Activated CD4-positive, alpha-beta T cell treated with anti-CD3 and anti-CD28 coated beads, Interleukin-2, amount 10 ng/mL, durations not matched to agents 24 days and 14 days (primary cell): Measurements from ENCODE around the gene SLC41A1. TPM values are rescaled to one million over a fixed set of nuclear protein-coding genes. Genes with fewer than 3 reads are reported as not detected.
"Not testable (repeated sequence)": the region's sequence is repeated elsewhere in the genome, so short reads cannot be mapped to it uniquely, and the experiment has no call there.

Experiments
- DNase-seq: peaks from one replicate; pipeline ENCODE4 v3.0.0; 2022
- H3K27ac Mint-ChIP-seq: one replicate; pipeline ENCODE4 v1.8.0; 2022; ENCODE audit warnings: mild to moderate bottlenecking, mixed read lengths
- H3K27me3 Mint-ChIP-seq: one replicate; pipeline ENCODE4 v1.8.0; 2022; ENCODE audit warnings: mixed read lengths
- H3K36me3 Mint-ChIP-seq: one replicate; pipeline ENCODE4 v1.8.0; 2022; ENCODE audit warnings: low read depth, mild to moderate bottlenecking, mixed read lengths
- H3K4me1 Mint-ChIP-seq: one replicate; pipeline ENCODE4 v1.8.0; 2021; ENCODE audit warnings: mixed read lengths
- H3K4me3 Mint-ChIP-seq: one replicate; pipeline ENCODE4 v1.8.0; 2022; ENCODE audit warnings: mild to moderate bottlenecking, moderate library complexity, mixed read lengths
- H3K9me3 Mint-ChIP-seq: one replicate; pipeline ENCODE4 v1.8.0; 2021; ENCODE audit warnings: mixed read lengths
- intact Hi-C: fragments of 100-400 bp; cut with micrococcal nuclease; formaldehyde crosslinking; loops from one replicate; pipeline ENCODE4 v1.15.1; 2023
- total RNA-seq: library from RNA; stranded (reverse); gene quantifications from 2 replicates; pipeline ENCODE4 v1.2.3, GENCODE V29; 2022

SLC41A1 gene
- total RNA-seq, result 29.5 and 30.1 TPM in 2 replicates

DNA sequence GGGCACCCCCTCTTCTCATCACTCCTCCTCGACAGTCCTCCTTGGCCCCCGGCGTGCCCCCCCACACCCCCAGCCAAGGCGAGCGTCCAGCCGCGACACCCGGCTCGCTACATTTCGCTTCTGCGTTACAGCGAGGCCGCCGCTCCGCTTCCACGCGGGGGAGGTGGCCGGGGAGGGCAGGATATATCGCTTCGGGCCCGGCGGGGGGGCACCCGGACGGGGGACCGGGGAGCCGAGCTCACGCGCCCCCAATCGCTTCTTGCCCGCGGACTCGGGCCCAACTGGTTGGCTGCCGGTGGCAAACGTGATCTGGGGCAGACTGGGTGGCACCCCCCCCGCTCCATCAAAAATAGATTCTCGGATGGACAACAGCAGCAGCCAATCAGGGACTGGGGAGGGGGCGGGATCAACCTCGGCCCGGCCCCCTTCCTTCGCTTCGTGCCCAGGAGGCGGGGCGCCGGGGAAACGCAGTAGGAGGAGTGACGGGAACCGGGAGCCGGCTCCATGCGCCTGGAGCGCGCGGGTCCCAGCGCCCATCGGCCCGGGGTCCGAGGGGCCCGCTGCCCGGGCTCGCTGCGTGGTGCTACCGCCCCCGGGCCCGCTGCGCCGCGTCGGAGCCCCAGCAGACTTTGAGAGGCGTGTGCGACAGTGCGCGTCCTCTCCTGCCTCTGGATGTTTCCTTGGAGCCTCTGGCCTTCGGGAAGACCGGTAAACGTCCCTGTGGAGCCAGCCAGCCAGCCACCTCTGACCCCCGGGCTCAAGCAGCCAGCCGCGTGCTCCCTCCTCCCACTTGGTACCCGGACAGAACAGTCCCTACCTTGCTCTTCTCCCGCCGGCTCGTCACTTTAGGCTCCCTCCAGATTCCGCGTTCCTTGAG, at the start of gene SLC41A1:
TSS of gene SLC41A1 (minus strand) at position 321 of the 877 bp plus-strand sequence. CDS start 2,757 bp downstream, outside the sequence.
- Mint-ChIP-seq H3K4me1 (peaks cover 37% of the 10 kb centered on the region), H3K36me3 (peaks cover 22% of the 10 kb centered on the region), H3K4me3 (peak within 1 kb of the TSS; percentile 95), H3K27ac (peak within 1 kb of the TSS; percentile 86), H3K27me3 (peaks cover 9% of the 10 kb centered on the region), H3K9me3 (no peaks in the 10 kb centered on the region)
- intact Hi-C loops, result loop anchor here (1.0 to 2.0 kb wide), 3 partner anchors 37 to 64 kb away; partner anchors contain the start of genes PM20D1 and RAB29
- peak; percentile 95 for DNase-seq

DNA sequence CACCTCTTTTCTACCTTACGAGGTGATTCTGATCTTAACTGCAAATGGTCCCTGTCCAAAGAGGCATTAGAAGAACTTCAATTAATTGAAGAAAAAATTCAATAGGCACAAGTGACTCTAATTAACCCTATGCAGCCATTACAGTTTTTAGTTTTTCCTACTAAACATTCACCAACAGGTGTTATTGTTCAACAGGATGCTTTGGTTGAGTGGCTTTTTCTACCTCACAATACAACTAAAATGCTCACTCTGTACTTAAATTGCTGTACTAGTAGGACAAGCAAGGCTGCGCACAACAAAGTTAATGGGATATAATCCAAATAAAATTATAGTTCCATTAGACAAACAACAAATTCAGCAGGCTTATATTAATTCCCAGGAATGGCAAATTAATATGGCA, 48.5 kb upstream of the SLC41A1 start:
- Mint-ChIP-seq H3K27me3 (peaks cover 42% of the 10 kb centered on the region), H3K36me3 (no peaks in the 10 kb centered on the region), H3K4me3 (no peak overlapping the region), H3K9me3 (peaks cover 5% of the 10 kb centered on the region), H3K4me1 (peaks cover 5% of the 10 kb centered on the region), H3K27ac (no peak overlapping the region)
- intact Hi-C loops, result no loop called here
- no peak for DNase-seq

DNA sequence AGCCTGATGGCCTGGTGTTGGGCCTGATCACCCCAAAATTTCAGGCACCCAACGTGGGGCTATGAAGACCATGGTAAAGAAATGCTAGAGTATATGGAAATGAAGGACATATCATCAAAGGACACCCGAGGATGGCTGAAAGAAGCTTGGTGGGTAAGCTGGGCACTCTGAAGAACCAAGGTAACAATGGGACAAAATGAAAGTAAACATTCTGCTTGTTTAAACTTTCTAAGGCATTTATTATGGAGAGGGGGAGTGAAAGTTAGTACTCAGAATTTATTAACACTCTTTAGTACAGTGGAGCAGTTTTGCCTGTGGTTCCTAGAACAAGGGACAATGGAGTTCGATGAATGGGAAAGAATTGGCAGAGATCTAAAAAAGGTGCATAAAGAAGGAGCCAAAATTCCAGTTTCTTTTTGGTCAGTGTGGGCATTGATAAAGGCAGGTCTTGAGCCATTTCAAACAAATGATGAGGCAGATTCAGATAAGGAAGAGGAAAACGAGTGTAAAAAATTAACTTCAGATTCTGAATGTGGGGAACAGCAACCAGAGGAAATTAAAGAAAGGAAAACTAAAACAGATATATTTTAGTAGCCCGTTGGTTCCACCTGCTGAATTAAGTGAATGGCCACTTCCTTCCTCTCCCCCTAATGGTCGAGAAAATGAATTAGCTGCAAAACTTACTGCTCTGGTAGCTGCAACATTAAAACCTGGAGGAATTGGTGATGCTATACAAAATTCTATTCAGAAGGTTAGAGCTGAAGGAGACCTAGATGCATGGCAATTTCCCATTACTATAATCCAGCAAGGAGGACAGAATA, 45.4 kb upstream of the SLC41A1 start:
- Mint-ChIP-seq H3K4me3 (no peak overlapping the region), H3K4me1 (peaks cover 5% of the 10 kb centered on the region), H3K9me3 (peaks cover 17% of the 10 kb centered on the region), H3K27ac (no peak overlapping the region), H3K36me3 (no peaks in the 10 kb centered on the region), H3K27me3 (peaks cover 42% of the 10 kb centered on the region)
- intact Hi-C loops, result no loop called here
- no peak for DNase-seq

DNA sequence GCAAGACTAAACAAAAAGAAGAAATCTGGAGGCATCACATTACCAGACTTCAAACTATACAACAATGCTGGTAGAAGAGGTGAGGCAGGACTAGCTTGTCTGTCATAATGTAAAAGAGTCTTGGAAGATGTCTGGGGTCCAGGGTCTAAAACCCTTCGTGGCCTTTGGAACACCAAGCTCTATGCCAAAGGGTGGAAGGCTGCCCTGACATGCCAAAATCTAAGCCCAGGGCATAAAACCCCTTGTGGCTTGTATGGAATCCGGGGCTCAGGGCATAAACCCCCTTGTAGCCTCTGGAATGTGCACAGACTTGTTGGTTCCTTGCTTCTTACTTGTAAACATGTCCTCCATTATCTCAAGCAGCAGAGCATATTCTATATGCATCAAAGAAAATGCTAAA, 44.5 kb upstream of the SLC41A1 start:
- H3K27me3 Mint-ChIP-seq, result peaks cover 37% of the 10 kb centered on the region
- H3K4me1 Mint-ChIP-seq, intact Hi-C loops, H3K4me3 Mint-ChIP-seq, DNase-seq, H3K27ac Mint-ChIP-seq, H3K36me3 Mint-ChIP-seq: not testable (repeated sequence)
- H3K9me3 Mint-ChIP-seq, result peaks cover 17% of the 10 kb centered on the region

GRCh38 chr1:205856433-205856832, 43.4 kb upstream of the SLC41A1 start:
- Mint-ChIP-seq H3K27me3 (peaks cover 39% of the 10 kb centered on the region), H3K4me1 (peaks cover 5% of the 10 kb centered on the region), H3K9me3 (peaks cover 17% of the 10 kb centered on the region), H3K4me3 (no peak overlapping the region), H3K27ac (no peak overlapping the region), H3K36me3 (peaks cover 2% of the 10 kb centered on the region)
- intact Hi-C loops, result no loop called here
- no peak for DNase-seq

GRCh38 chr1:205852969-205853368, 40.0 kb upstream of the SLC41A1 start:
- Mint-ChIP-seq H3K4me1 (peaks cover 21% of the 10 kb centered on the region), H3K4me3 (no peak overlapping the region), H3K27ac (no peak overlapping the region), H3K36me3 (peaks cover 4% of the 10 kb centered on the region), H3K27me3 (peaks cover 26% of the 10 kb centered on the region), H3K9me3 (peaks cover 17% of the 10 kb centered on the region)
- DNase-seq, result no peak
- intact Hi-C loops, result no loop called here

GRCh38 chr1:205851993-205852392, 39.0 kb upstream of the SLC41A1 start:
- Mint-ChIP-seq H3K4me3 (no peak overlapping the region), H3K27me3 (peaks cover 21% of the 10 kb centered on the region), H3K36me3 (peaks cover 4% of the 10 kb centered on the region), H3K9me3 (peaks cover 16% of the 10 kb centered on the region), H3K27ac (no peak overlapping the region), H3K4me1 (peaks cover 21% of the 10 kb centered on the region)
- DNase-seq, result no peak
- intact Hi-C loops, result no loop called here

- DNase-seq, result peak; percentile 97
- Mint-ChIP-seq H3K27ac (peak within 1 kb of the TSS; percentile 87), H3K36me3 (peaks cover 4% of the 10 kb centered on the region), H3K9me3 (no peaks in the 10 kb centered on the region), H3K27me3 (peaks cover 6% of the 10 kb centered on the region), H3K4me1 (peaks cover 21% of the 10 kb centered on the region), H3K4me3 (peak within 1 kb of the TSS; percentile 93)
- intact Hi-C loops, result loop anchor here (1.0 to 5.0 kb wide), 2 partner anchors 36 to 562 kb away; partner anchors contain the start of gene SLC41A1
These were observed 36.8 kb upstream of the SLC41A1 start, which contains the start of gene PM20D1 for GRCh38 chr1:205849619-205850355. Gene PM20D1, minus strand, starts transcription at chr1:205850132. Its CDS starts 60 bp downstream, at chr1:205850072.

GRCh38 chr1:205843036-205843859, 30.2 kb upstream of the SLC41A1 start:
- no peak overlapping the region for H3K4me3 Mint-ChIP-seq
- peaks cover 5% of the 10 kb centered on the region for H3K4me1 Mint-ChIP-seq
- intact Hi-C loops, result no loop called here
- no peak for DNase-seq
- no peaks in the 10 kb centered on the region for H3K27me3 Mint-ChIP-seq
- no peaks in the 10 kb centered on the region for H3K36me3 Mint-ChIP-seq
- H3K9me3 Mint-ChIP-seq, result no peaks in the 10 kb centered on the region
- H3K27ac Mint-ChIP-seq, result no peak overlapping the region

GRCh38 chr1:205842229-205842628, 29.2 kb upstream of the SLC41A1 start:
- H3K27me3 Mint-ChIP-seq, result peaks cover 5% of the 10 kb centered on the region
- no peak overlapping the region for H3K27ac Mint-ChIP-seq
- H3K9me3 Mint-ChIP-seq, result no peaks in the 10 kb centered on the region
- no peak for DNase-seq
- H3K36me3 Mint-ChIP-seq, result no peaks in the 10 kb centered on the region
- H3K4me3 Mint-ChIP-seq, result no peak overlapping the region
- intact Hi-C loops, result no loop called here
- peaks cover 2% of the 10 kb centered on the region for H3K4me1 Mint-ChIP-seq

GRCh38 chr1:205840146-205840923, 27.3 kb upstream of the SLC41A1 start:
- intact Hi-C loops, result no loop called here
- Mint-ChIP-seq H3K36me3 (no peaks in the 10 kb centered on the region), H3K27me3 (peaks cover 5% of the 10 kb centered on the region), H3K27ac (no peak overlapping the region), H3K4me3 (no peak overlapping the region), H3K9me3 (no peaks in the 10 kb centered on the region), H3K4me1 (peaks cover 2% of the 10 kb centered on the region)
- no peak for DNase-seq

DNA sequence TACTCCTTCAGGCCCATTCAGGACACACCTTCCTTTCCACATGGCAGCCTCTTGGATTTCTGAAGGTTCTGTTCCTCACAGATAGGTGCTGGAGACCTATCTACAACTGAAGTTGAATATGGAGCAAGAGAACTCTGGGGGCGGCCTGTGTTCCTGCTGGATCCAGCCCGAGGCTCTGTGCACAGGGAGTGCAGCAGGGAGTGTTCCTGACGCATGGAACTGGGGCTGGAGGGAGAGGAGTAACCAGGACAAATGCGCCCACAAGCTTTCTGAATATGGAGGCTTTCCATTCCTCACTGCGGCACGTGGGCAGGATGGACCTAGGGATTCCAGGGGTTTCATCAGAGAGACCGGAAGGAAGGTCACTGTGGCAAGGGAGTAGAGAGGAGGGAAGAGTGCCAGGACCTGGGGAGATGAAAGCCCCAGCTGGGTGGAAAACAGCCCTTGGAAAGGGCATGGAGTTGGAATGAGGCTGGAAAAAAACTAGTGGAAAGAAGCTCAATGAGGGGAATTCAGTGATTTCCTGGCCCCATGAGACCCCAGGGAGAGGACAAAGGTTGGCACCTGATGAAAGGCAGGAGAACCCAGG, 24.5 kb upstream of the SLC41A1 start:
- Mint-ChIP-seq H3K27ac (no peak overlapping the region), H3K4me3 (no peak overlapping the region), H3K27me3 (peaks cover 5% of the 10 kb centered on the region), H3K4me1 (peaks cover 2% of the 10 kb centered on the region), H3K9me3 (no peaks in the 10 kb centered on the region), H3K36me3 (no peaks in the 10 kb centered on the region)
- no peak for DNase-seq
- intact Hi-C loops, result no loop called here
